GM19455 (cell line): ENCODE results near the gene MYPN.
"Not testable (repeated sequence)": the region's sequence is repeated elsewhere in the genome, so short reads cannot be mapped to it uniquely, and the experiment has no call there.

Experiments used
- ATAC-seq: cut with Tn5 transposase; IDR thresholded peaks from one replicate; pipeline ENCODE4 v1.9.1; 2021; ENCODE audit not compliant: unreplicated experiment

MYPN gene

GRCh38 chr10:68171539-68172080 lies 62.3 kb downstream of the MYPN start:
- ATAC-seq = no peak

GRCh38 chr10:68172324-68172723 lies 63.0 kb downstream of the MYPN start:
- no peak for ATAC-seq

GRCh38 chr10:68175949-68176348 lies 66.7 kb downstream of the MYPN start:
- no peak for ATAC-seq

- no peak for ATAC-seq
Observed at GRCh38 chr10:68176797-68177196, 67.5 kb downstream of the MYPN start.

GRCh38 chr10:68178592-68178991 lies 69.3 kb downstream of the MYPN start:
- no peak for ATAC-seq

GRCh38 chr10:68179016-68179415 lies 69.7 kb downstream of the MYPN start:
- ATAC-seq = no peak

GRCh38 chr10:68180490-68180889 lies 71.2 kb downstream of the MYPN start:
- ATAC-seq = no peak

GRCh38 chr10:68184546-68184945 lies 75.3 kb downstream of the MYPN start:
- ATAC-seq = no peak

GRCh38 chr10:68185085-68185484 lies 75.8 kb downstream of the MYPN start:
- no peak for ATAC-seq

GRCh38 chr10:68188835-68189234 lies 79.5 kb downstream of the MYPN start:
- no peak for ATAC-seq

GRCh38 chr10:68192113-68192512 lies 82.8 kb downstream of the MYPN start:
- no peak for ATAC-seq

- ATAC-seq = no peak
Observed at GRCh38 chr10:68194290-68194689, 85.0 kb downstream of the MYPN start.

- ATAC-seq = not testable (repeated sequence)
Observed at GRCh38 chr10:68195776-68196175, 86.5 kb downstream of the MYPN start.

- no peak for ATAC-seq
Observed at GRCh38 chr10:68196701-68197100, 87.4 kb downstream of the MYPN start.

GRCh38 chr10:68202960-68203353 lies 93.7 kb downstream of the MYPN start:
- ATAC-seq = no peak

- no peak for ATAC-seq
Observed at GRCh38 chr10:68208424-68209042, 99.2 kb downstream of the MYPN start.

GRCh38 chr10:68211669-68212068 lies 102.4 kb downstream of the MYPN start:
- ATAC-seq = no peak

GRCh38 chr10:68212721-68213352 lies 103.5 kb downstream of the MYPN start:
- ATAC-seq = no peak

GRCh38 chr10:68218786-68219185 lies 109.5 kb downstream of the MYPN start:
- no peak for ATAC-seq

GRCh38 chr10:68221196-68221595 lies 111.9 kb downstream of the MYPN start:
- ATAC-seq = no peak

- ATAC-seq = no peak
Observed at GRCh38 chr10:68222391-68222790, 113.1 kb downstream of the MYPN start.

- no peak for ATAC-seq
Observed at GRCh38 chr10:68223535-68224165, 114.4 kb downstream of the MYPN start.
